Sigmoid colon (tissue), 7 donors: ENCODE data around the gene ADD2. TPM values are rescaled to one million over a fixed set of nuclear protein-coding genes. Genes with fewer than 3 reads are reported as not detected.
"Not testable (repeated sequence)": the region's sequence is repeated elsewhere in the genome, so short reads cannot be mapped to it uniquely, and the experiment has no call there.

Experiments used
- DNase-seq: peaks from one replicate; pipeline ENCODE4 v3.0.0-alpha.2; 2019
- H3K27ac ChIP-seq, 4 donors: fragments of 200-600 bp; sonication (generic); one replicate each; pipeline ENCODE4 v1.5.1; 2016 to 2019; ENCODE audit warnings: mild to moderate bottlenecking in 1 of 4
- H3K27me3 ChIP-seq, 3 donors: fragments of 200-600 bp; sonication (generic); one replicate each; pipeline ENCODE4 v1.5.1; 2019; ENCODE audit warnings: mild to moderate bottlenecking in 1 of 3
- H3K36me3 ChIP-seq, 4 donors: fragments of 200-600 bp; sonication (generic); one replicate each; pipeline ENCODE4 v1.5.1; 2016 to 2019
- H3K4me1 ChIP-seq, 4 donors: fragments of 200-600 bp; sonication (generic); one replicate each; pipeline ENCODE4 v1.5.1; 2017 to 2019
- H3K4me3 ChIP-seq, 4 donors: fragments of 200-600 bp; sonication (generic); one replicate each; pipeline ENCODE4 v1.5.1; 2017 to 2019; ENCODE audit warnings: mild to moderate bottlenecking in 2 of 4, moderate library complexity in 1 of 4
- H3K9me3 ChIP-seq, 4 donors: fragments of 200-600 bp in 3 of 4; sonication (generic) in 3 of 4; one replicate each; pipeline versions ENCODE4 v1.5.1 to v1.6.1; 2013 to 2019
- CTCF ChIP-seq, 4 experiments: fragments of 450-650 bp in 3 of 4; fragments of 200-600 bp in 1 of 4; IDR thresholded peaks; one replicate each; pipeline ENCODE4 v1.5.1; 2016 to 2019; ENCODE audit warnings: antibody characterized with exemption in 4 of 4, mild to moderate bottlenecking in 3 of 4, moderate library complexity in 2 of 4
- EP300 ChIP-seq, 4 donors: sonication (generic); formaldehyde crosslinking; IDR thresholded peaks; one replicate each; pipeline ENCODE4 v1.6.1; 2017; ENCODE audit warnings: antibody characterized with exemption in 4 of 4
- POLR2A ChIP-seq, 2 donors: fragments of 450-650 bp; IDR thresholded peaks; one replicate each; pipeline ENCODE4 v1.6.1; 2016; ENCODE audit warnings: antibody characterized with exemption in 2 of 2, mild to moderate bottlenecking in 2 of 2, moderate library complexity in 2 of 2
- POLR2AphosphoS5 ChIP-seq, 4 donors: sonication (generic); formaldehyde crosslinking; IDR thresholded peaks; one replicate each; pipeline ENCODE4 v1.6.1; 2017; ENCODE audit warnings: antibody characterized with exemption in 4 of 4
- WGBS, 2 donors: extraction: QIAGEN DNeasy Blood & Tissue Kit; methylation state at CpG; one replicate each; pipeline ENCODE4 v1.1.7; 2013; 5-methylcytosine and 5-hydroxymethylcytosine counted together
- intact Hi-C: fragments of 100-400 bp; cut with DNase I; formaldehyde crosslinking; loops from one replicate; pipeline ENCODE4 v1.15.1; 2023
- polyA plus RNA-seq, 3 donors: library from polyadenylated mRNA; stranded (reverse); fragments of 200-250 nt; gene quantifications; one replicate each; pipeline ENCODE4 v1.2.3, GENCODE V29; 2013
- total RNA-seq, 4 donors: library from RNA; depleted of rRNA; stranded (reverse); fragments of >200 nt; gene quantifications; one replicate each; pipeline ENCODE4 v1.1.0, GENCODE V29; 2016
- donor health status: healthy with polysubstance abuse.
- donor health status: Bipolar disorder and iron deficiency.
- donor health status: healthy.

Gene ADD2
- total and polyA plus RNA-seq, 7 donors = under 0.01 to 5.8 (median 3.2) TPM; not detected in 1

GRCh38 chr2:70801607-70802263 is 33.7 kb upstream of the ADD2 start:
- TF ChIP-seq EP300 (IDR thresholded peaks at IDR 0.05) (no peak), POLR2AphosphoS5 (IDR thresholded peaks at IDR 0.05) (no peak), CTCF (IDR thresholded peaks at IDR 0.05) (no peak), POLR2A (IDR thresholded peaks at IDR 0.05) (no peak)
- DNase-seq = no peak
- no peak overlapping the region for H3K4me3 ChIP-seq
- peaks cover 0 to 3% (median 0%) of the 10 kb centered on the region in 3 donors for H3K27me3 ChIP-seq
- intact Hi-C loops = no loop called here
- WGBS, 2 donors = 75% methylated on average over 10 of the region's 10 CpGs
- no peak overlapping the region for H3K27ac ChIP-seq
- H3K4me1 ChIP-seq = no peaks in the 10 kb centered on the region
- no peaks in the 10 kb centered on the region for H3K36me3 ChIP-seq
- peaks cover 0 to 3% (median 1%) of the 10 kb centered on the region in 4 donors for H3K9me3 ChIP-seq

GRCh38 chr2:70799706-70800105 is 31.7 kb upstream of the ADD2 start:
- H3K27me3 ChIP-seq = peaks cover 0 to 3% (median 0%) of the 10 kb centered on the region in 3 donors
- H3K9me3 ChIP-seq = peaks cover 0 to 3% (median 1%) of the 10 kb centered on the region in 4 donors
- no peak overlapping the region for H3K27ac ChIP-seq
- intact Hi-C loops = no loop called here
- TF ChIP-seq POLR2A (IDR thresholded peaks at IDR 0.05) = no peak
- TF ChIP-seq EP300 (IDR thresholded peaks at IDR 0.05) = no peak
- no peak for TF ChIP-seq CTCF (IDR thresholded peaks at IDR 0.05)
- no peak for TF ChIP-seq POLR2AphosphoS5 (IDR thresholded peaks at IDR 0.05)
- H3K36me3 ChIP-seq = no peaks in the 10 kb centered on the region
- no peak for DNase-seq
- WGBS, 2 donors = 85 to 89% methylated on average over 2 of the region's 2 CpGs
- no peak overlapping the region for H3K4me3 ChIP-seq
- no peaks in the 10 kb centered on the region for H3K4me1 ChIP-seq

GRCh38 chr2:70797996-70798395 is 30.0 kb upstream of the ADD2 start:
- H3K9me3 ChIP-seq, H3K4me3 ChIP-seq, H3K36me3 ChIP-seq, H3K27ac ChIP-seq, H3K27me3 ChIP-seq, intact Hi-C loops, H3K4me1 ChIP-seq, DNase-seq: not testable (repeated sequence)
- WGBS, 2 donors = 79 to 85% methylated on average over 3 of the region's 3 CpGs

- H3K4me3 ChIP-seq = no peak overlapping the region
- DNase-seq = no peak
- intact Hi-C loops = no loop called here
- no peaks in the 10 kb centered on the region for H3K36me3 ChIP-seq
- no peak overlapping the region for H3K27ac ChIP-seq
- TF ChIP-seq EP300 (IDR thresholded peaks at IDR 0.05) (no peak), POLR2AphosphoS5 (IDR thresholded peaks at IDR 0.05) (no peak), POLR2A (IDR thresholded peaks at IDR 0.05) (no peak), CTCF (IDR thresholded peaks at IDR 0.05) (no peak)
- peaks cover 0 to 3% (median 0%) of the 10 kb centered on the region in 3 donors for H3K27me3 ChIP-seq
- 49 to 53% methylated on average over 2 of the region's 2 CpGs for WGBS, 2 donors
- H3K9me3 ChIP-seq = peaks cover 0 to 3% (median 1%) of the 10 kb centered on the region in 4 donors
- no peaks in the 10 kb centered on the region for H3K4me1 ChIP-seq
Observed at GRCh38 chr2:70797506-70797905, 29.5 kb upstream of the ADD2 start.

- no peaks in the 10 kb centered on the region for H3K36me3 ChIP-seq
- H3K27me3 ChIP-seq = peaks cover 0 to 12% (median 8%) of the 10 kb centered on the region in 3 donors
- peaks cover 0 to 3% (median 1%) of the 10 kb centered on the region in 4 donors for H3K9me3 ChIP-seq
- DNase-seq = no peak
- no peak overlapping the region for H3K4me3 ChIP-seq
- TF ChIP-seq EP300 (IDR thresholded peaks at IDR 0.05) = no peak
- no peak for TF ChIP-seq POLR2A (IDR thresholded peaks at IDR 0.05)
- TF ChIP-seq POLR2AphosphoS5 (IDR thresholded peaks at IDR 0.05) = no peak
- TF ChIP-seq CTCF (IDR thresholded peaks at IDR 0.05) = no peak
- no peak overlapping the region for H3K27ac ChIP-seq
- no peaks in the 10 kb centered on the region for H3K4me1 ChIP-seq
- WGBS, 2 donors = 81 to 88% methylated on average over 1 of the region's 1 CpG
- intact Hi-C loops = no loop called here
Observed at GRCh38 chr2:70796262-70796661, 28.3 kb upstream of the ADD2 start.
